GM12865 (cell line): ENCODE measurements around the gene HECW1.
"Not testable (repeated sequence)": the region's sequence is repeated elsewhere in the genome, so short reads cannot be mapped to it uniquely, and the experiment has no call there.

ENCODE experiments used
- DNase-seq: peaks from one replicate; pipeline ENCODE4 v3.0.0; 2010; ENCODE audit warnings: low read depth
- H3K4me3 ChIP-seq: 2 replicates; pipeline ENCODE4 v1.5.1; 2011; ENCODE audit warnings: mild to moderate bottlenecking, low read depth, low read length, control low read depth
- TF ChIP-seq, protein P1 (sequence below): IDR thresholded peaks from 2 replicates; pipeline ENCODE4 v1.5.1; 2011; ENCODE audit warnings: low read length, control low read depth, low read depth, inconsistent platforms; ENCODE audit not compliant: insufficient read depth; ENCODE audit errors: missing control alignments

The HECW1 gene

DNA sequence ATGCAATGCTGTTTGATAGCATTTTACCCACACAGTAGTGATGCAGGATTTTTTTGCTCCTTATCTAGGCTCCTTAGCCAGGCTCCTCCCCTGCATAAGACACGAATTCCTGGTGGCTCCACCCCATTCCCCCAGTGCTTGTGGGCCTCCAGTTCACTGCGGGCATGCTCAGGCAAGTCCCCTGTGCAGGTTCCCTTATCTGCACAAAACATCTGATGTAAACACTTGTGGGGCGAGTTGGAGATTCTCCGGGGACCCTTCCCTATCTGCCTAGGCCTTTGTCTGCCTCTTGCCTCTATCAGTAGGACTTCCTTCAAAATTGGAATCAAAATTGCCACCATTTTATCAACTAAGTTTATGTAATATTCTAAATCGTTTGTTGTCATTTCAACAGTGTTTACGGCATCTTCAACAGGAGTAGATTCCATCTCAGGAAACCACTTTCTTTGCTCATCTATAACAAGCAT, 465.1 kb downstream of the HECW1 start:
- DNase-seq = no peak
- TF ChIP-seq, protein P1, sequence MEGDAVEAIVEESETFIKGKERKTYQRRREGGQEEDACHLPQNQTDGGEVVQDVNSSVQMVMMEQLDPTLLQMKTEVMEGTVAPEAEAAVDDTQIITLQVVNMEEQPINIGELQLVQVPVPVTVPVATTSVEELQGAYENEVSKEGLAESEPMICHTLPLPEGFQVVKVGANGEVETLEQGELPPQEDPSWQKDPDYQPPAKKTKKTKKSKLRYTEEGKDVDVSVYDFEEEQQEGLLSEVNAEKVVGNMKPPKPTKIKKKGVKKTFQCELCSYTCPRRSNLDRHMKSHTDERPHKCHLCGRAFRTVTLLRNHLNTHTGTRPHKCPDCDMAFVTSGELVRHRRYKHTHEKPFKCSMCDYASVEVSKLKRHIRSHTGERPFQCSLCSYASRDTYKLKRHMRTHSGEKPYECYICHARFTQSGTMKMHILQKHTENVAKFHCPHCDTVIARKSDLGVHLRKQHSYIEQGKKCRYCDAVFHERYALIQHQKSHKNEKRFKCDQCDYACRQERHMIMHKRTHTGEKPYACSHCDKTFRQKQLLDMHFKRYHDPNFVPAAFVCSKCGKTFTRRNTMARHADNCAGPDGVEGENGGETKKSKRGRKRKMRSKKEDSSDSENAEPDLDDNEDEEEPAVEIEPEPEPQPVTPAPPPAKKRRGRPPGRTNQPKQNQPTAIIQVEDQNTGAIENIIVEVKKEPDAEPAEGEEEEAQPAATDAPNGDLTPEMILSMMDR = no peak
- no peak overlapping the region for H3K4me3 ChIP-seq

DNA sequence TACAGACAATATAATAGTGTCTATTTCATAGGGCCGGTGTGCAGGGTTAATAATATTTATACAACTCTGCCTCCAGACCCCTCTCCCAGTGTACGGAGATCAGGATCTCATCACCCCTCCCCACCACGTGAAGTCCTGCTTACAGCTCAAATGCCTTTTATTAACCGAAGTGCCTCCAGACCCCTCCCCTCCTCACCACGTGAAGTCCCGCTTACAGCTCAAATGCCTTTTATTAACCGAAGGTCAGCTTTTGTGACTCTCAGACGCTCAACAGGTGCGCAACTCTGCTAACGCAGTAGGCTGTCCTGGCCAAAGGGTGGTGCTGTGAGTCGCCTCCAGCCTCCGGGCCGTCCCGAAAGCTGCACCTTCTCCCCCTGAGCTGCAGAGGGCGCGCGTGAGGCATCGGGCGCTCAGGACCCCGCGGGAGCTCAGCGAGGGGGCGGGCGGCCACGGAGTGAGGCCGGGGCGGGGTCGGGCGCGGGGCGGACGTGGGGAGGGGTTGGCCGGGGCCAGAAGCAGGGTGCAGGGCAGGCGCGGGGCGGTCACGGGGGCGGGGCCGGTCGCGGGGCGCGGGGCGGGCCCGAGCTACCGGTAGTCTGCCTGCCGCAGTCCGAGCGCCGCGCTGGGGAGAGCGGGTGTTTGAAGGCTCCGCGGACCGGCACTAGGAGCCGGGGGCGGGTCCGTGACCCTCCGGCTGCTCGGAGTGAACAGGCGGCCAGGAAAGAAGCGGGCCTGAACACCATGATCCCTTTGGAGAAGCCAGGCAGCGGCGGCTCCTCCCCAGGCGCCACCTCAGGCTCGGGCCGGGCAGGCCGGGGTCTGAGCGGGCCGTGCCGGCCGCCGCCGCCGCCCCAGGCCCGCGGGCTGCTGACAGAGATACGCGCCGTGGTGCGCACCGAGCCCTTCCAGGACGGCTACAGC, 470.3 kb downstream of the HECW1 start, which contains the start of gene STK17A:
Gene STK17A, plus strand, starts transcription at position 606 of the 921 bp plus-strand sequence. Its CDS starts 136 bp downstream, at position 742.
- DNase-seq = peak; percentile 97
- TF ChIP-seq, protein P1 = peak; percentile 100
- H3K4me3 ChIP-seq = peak within 1 kb of the TSS; percentile 83

DNA sequence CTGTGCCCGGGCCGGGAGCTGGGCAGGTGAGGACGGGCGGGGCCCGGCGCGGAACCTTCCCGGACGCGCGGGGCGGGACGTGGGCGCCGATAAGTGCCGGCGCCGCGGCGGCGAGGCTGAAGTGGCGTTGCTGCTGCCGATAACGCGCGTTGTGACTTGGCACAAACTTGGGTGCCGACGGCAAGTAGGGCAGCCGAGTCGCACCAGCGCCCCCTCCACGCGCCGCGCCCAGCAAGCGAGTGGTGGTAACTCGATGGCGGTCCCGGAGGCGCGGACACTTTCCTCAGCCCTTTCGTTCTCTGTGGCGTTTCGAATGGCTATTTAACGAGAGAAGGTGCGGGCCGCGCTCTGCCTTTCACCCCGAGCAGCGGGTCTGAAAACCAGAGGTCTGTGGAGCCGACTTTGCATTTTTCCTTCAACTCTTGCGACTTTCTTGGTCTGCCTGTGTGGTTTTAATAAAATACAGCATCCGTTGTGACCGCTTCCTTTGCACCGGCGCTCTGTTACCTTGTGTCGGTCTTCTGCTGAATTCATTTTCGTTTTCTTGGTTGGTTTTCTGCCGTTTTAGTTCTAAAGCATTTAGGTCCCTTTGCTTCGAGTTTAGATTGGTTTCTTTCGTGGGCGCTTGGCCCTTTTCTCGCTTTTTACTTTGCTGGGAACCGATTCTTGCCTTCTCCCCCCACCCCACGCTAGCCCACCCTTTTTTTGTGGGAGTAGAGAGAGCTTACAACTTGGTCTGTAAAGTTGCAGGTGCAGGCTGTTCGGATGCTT, 471.2 kb downstream of the HECW1 start:
- peak; percentile 84 for DNase-seq
- H3K4me3 ChIP-seq = peak overlapping the region; percentile 83
- TF ChIP-seq, protein P1 = peak; percentile 10

DNA sequence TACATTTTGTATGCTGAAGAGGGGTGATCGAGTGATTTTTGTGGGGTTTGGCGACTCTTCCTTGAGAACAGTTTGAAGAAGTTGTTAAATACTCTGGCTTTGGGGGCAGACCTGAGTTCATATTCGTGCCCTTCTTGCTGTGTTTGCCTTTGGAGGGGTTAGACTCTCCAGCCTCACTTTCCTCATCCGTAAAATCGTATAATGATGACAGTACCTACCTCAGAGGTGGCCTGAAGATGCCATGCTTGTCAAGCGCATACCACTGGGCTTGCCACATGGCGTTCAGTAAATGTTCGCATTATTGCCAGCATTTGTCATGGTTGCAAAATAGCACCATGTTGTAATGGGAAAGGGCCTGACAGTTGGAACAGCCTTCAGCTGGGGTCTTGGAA, 471.7 kb downstream of the HECW1 start:
- H3K4me3 ChIP-seq = peak overlapping the region; percentile 83
- peak; percentile 52 for DNase-seq
- TF ChIP-seq, protein P1 = no peak

DNA sequence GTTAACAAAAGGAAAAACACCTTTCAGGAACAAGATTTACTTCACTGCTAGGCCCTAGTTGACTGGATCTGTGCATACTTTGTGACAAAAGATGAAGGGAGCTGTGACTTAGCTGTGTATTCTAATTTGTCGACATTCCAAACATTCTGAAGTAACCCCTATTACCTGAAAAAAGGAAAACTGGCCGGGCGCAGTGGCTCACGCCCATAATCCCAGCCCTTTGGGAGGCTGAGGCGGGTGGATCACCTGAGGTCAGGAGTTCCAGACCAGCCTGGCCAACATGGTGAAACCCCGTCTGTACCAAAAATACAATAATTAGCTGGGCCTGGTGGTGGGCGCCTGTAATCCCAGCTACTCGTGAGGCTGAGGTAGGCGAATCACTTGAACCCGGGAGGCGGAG, 472.3 kb downstream of the HECW1 start:
- peak overlapping the region; percentile 83 for H3K4me3 ChIP-seq
- not testable (repeated sequence) for DNase-seq

DNA sequence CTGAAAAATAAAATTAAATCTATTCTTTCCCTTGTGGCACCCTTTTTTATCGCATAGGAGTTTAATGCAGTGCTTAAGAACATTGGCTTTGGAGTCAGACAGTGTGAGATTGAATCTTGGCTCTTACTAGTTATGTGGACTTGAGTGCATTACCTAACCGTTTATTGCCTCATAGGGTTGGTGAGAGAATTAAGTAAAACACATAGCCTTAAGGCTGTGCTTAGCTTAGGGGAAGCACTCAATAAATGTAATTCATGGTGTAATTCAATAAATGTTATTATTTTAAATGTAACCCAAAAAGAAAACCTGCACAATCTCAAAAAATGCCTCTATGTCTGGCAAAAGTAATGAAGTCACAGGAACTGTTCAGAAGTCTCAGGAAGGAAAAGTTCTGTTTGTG, 473.1 kb downstream of the HECW1 start:
- TF ChIP-seq, protein P1 = no peak
- H3K4me3 ChIP-seq = peak overlapping the region; percentile 83
- peak; percentile 44 for DNase-seq

DNA sequence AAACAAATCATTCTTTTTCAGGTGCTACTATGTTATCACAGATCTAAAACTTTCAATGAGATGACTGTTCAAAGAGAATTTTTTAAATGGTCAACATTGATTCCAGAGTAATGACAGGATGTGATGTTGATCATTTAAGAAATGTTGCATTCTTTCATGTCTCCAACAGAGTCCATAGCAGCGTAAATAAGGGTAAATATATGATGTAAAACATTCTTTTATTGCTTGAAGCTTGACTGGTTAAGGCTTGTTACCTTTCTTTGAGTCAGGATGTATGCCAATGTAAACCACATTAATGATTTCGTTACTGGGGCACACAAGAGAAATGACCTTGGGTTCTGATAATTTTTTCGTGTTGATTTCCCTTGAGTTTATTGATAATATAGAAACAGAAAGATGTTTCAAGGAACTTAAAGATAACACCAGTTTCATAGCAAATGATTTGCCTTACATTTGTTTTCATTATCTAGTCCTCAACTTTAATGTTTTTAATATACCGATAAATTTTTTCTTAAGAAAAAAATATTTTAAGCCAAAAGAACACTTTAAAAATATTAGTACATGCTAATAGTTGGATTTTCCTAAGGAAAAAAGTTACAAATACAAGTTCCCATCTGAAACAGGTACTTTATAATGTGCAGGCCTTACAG, 473.9 kb downstream of the HECW1 start:
- TF ChIP-seq, protein P1 = no peak
- H3K4me3 ChIP-seq = peak overlapping the region; percentile 83
- DNase-seq = peak; percentile 75
